OCI-LY1 (cell line): ENCODE results near the gene PTPRN2.

Experiments used
- CTCF ChIP-seq: fragments of 200-600 bp; sonication (generic), shearing (Covaris generic); IDR thresholded peaks from 2 replicates; pipeline ENCODE4 v1.5.1; 2017; ENCODE audit warnings: mild to moderate bottlenecking, antibody characterized with exemption, low read length, moderate library complexity, mixed read lengths
- EZH2 ChIP-seq: fragments of 200-600 bp; sonication (generic), shearing (Covaris generic); IDR thresholded peaks from 2 replicates; pipeline ENCODE4 v1.8.0; 2017; ENCODE audit warnings: borderline replicate concordance, mixed run types, mild to moderate bottlenecking, antibody characterized with exemption, low read length, moderate library complexity, mixed read lengths

GRCh38 chr7:158237672-158238335, 349.8 kb downstream of the PTPRN2 start:
- TF ChIP-seq CTCF (no peak), EZH2 (no peak)
